Neural cell (in vitro differentiated cells): ENCODE data around the gene LIG4. TPM values are rescaled to one million over a fixed set of nuclear protein-coding genes. Genes with fewer than 3 reads are reported as not detected.

Source experiments
- H2AFZ ChIP-seq: fragments of 200-600, 300-800 bp; sonication (generic), shearing (Covaris generic); 2 replicates; pipeline ENCODE4 v1.6.0; 2014; ENCODE audit warnings: low read depth, mild to moderate bottlenecking, antibody characterized with exemption, low read length, moderate library complexity
- H3F3A ChIP-seq: fragments of 200-600 bp; shearing (Covaris generic); 2 replicates; pipeline ENCODE4 v1.6.1; 2016; ENCODE audit warnings: mild to moderate bottlenecking, moderate library complexity, mixed read lengths, antibody characterized with exemption, low read length; ENCODE audit not compliant: insufficient read depth, poor library complexity, severe bottlenecking
- H3K27ac ChIP-seq: fragments of 200-600, 300-800 bp; sonication (generic), shearing (Covaris generic); 2 replicates; pipeline ENCODE4 v1.5.1; 2014; ENCODE audit warnings: mild to moderate bottlenecking, low read length, moderate library complexity
- H3K27me3 ChIP-seq: fragments of 300-800, 200-600 bp; sonication (generic), shearing (Covaris generic); 2 replicates; pipeline ENCODE4 v1.6.0; 2014; ENCODE audit warnings: mild to moderate bottlenecking, low read depth, low read length, moderate library complexity; ENCODE audit not compliant: insufficient read depth
- H3K36me3 ChIP-seq: fragments of 300-800, 200-600 bp; sonication (generic), shearing (Covaris generic); 2 replicates; pipeline ENCODE4 v1.5.1; 2014; ENCODE audit warnings: mild to moderate bottlenecking, antibody characterized with exemption, low read length, moderate library complexity; ENCODE audit not compliant: insufficient read depth
- H3K4me2 ChIP-seq: fragments of 300-800, 200-600 bp; sonication (generic), shearing (Covaris generic); 2 replicates; pipeline ENCODE4 v1.6.0; 2014; ENCODE audit warnings: mild to moderate bottlenecking, low read length
- H3K4me3 ChIP-seq: fragments of 300-800, 200-600 bp; sonication (generic), shearing (Covaris generic); 2 replicates; pipeline ENCODE4 v1.5.1; 2014; ENCODE audit warnings: mild to moderate bottlenecking, low read length, moderate library complexity
- H3K79me2 ChIP-seq: fragments of 200-600 bp; shearing (Covaris generic); replicated peaks from 2 replicates; pipeline ENCODE4 v1.6.0; 2014; ENCODE audit warnings: mild to moderate bottlenecking, low read length, moderate library complexity; ENCODE audit not compliant: insufficient read depth
- H3K9ac ChIP-seq: fragments of 300-800, 200-600 bp; sonication (generic), shearing (Covaris generic); 2 replicates; pipeline ENCODE4 v1.6.1; 2016; ENCODE audit warnings: mild to moderate bottlenecking, low read length, mixed read lengths
- H3K9me2 ChIP-seq: fragments of 200-600 bp; shearing (Covaris generic); 2 replicates; pipeline ENCODE4 v1.6.1; 2016; ENCODE audit warnings: mild to moderate bottlenecking, low read length, mixed read lengths; ENCODE audit not compliant: insufficient read depth
- H3K9me3 ChIP-seq: fragments of 200-600, 300-800 bp; sonication (generic), shearing (Covaris generic); 2 replicates; pipeline ENCODE4 v1.6.1; 2016; ENCODE audit warnings: mild to moderate bottlenecking, mixed run types, low read length, moderate library complexity, mixed read lengths
- H4K20me1 ChIP-seq: fragments of 200-600 bp; shearing (Covaris generic); 2 replicates; pipeline ENCODE4 v1.6.1; 2016; ENCODE audit warnings: mild to moderate bottlenecking, mixed run types; ENCODE audit not compliant: insufficient read depth
- CTCF ChIP-seq: fragments of 450-650 bp; IDR thresholded peaks from 2 replicates; pipeline ENCODE4 v1.5.1; 2014; ENCODE audit warnings: antibody characterized with exemption, mild to moderate bottlenecking, moderate library complexity; ENCODE audit not compliant: poor library complexity, severe bottlenecking
- EZH2 ChIP-seq: fragments of 200-600, 300-800 bp; shearing (Covaris generic), sonication (generic); IDR thresholded peaks from 2 replicates; pipeline ENCODE4 v1.6.1; 2014; ENCODE audit warnings: antibody characterized with exemption, low read length, borderline replicate concordance, mild to moderate bottlenecking; ENCODE audit not compliant: insufficient read depth, poor library complexity, severe bottlenecking
- MXI1 ChIP-seq: fragments of 450-650 bp; conservative IDR thresholded peaks from 2 replicates; pipeline ENCODE4 v1.6.1; 2014; ENCODE audit warnings: antibody characterized with exemption, mild to moderate bottlenecking; ENCODE audit not compliant: poor library complexity, severe bottlenecking
- POLR2AphosphoS5 ChIP-seq: IDR thresholded peaks from 2 replicates; pipeline ENCODE4 v1.6.1; 2012
- RAD21 ChIP-seq: fragments of 450-650 bp; conservative IDR thresholded peaks from 2 replicates; pipeline ENCODE4 v1.6.1; 2014; ENCODE audit warnings: antibody characterized with exemption, mild to moderate bottlenecking, moderate library complexity
- REST ChIP-seq: IDR thresholded peaks from 2 replicates; pipeline ENCODE4 v1.6.1; 2012; ENCODE audit warnings: borderline replicate concordance
- SMC3 ChIP-seq: fragments of 450-650 bp; conservative IDR thresholded peaks from 2 replicates; pipeline ENCODE4 v1.6.1; 2014; ENCODE audit warnings: antibody characterized with exemption, mild to moderate bottlenecking, moderate library complexity; ENCODE audit not compliant: poor library complexity
- polyA plus RNA-seq: library from polyadenylated mRNA; depleted of rRNA; stranded (reverse); fragments of >200 nt; gene quantifications from 2 replicates; pipeline ENCODE4 v1.2.3, GENCODE V29; 2014

Gene LIG4
- polyA plus RNA-seq, 1 donor from 2014 or later, result 28.8 TPM

- H3K79me2 ChIP-seq, result no peaks in the 10 kb centered on the region
- no peak overlapping the region for H3K4me2 ChIP-seq
- H3F3A ChIP-seq, result no peaks in the 10 kb centered on the region
- no peaks in the 10 kb centered on the region for H4K20me1 ChIP-seq
- no peak overlapping the region for H3K9ac ChIP-seq
- H3K4me3 ChIP-seq, result no peak overlapping the region
- TF ChIP-seq REST (no peak), POLR2AphosphoS5 (no peak), SMC3 (no peak), RAD21 (no peak), MXI1 (no peak)
- no peaks in the 10 kb centered on the region for H3K9me2 ChIP-seq
- H3K9me3 ChIP-seq, result no peaks in the 10 kb centered on the region
- no peaks in the 10 kb centered on the region for H3K36me3 ChIP-seq
- no peak overlapping the region for H3K27ac ChIP-seq
- H2AFZ ChIP-seq, result no peak overlapping the region
- no peaks in the 10 kb centered on the region for H3K27me3 ChIP-seq
Measured at GRCh38 chr13:108193806-108194205, 21.5 kb downstream of the LIG4 start.

GRCh38 chr13:108190897-108191296 lies 24.4 kb downstream of the LIG4 start:
- H3K4me2 ChIP-seq, result no peak overlapping the region
- no peaks in the 10 kb centered on the region for H3K9me2 ChIP-seq
- H3K27ac ChIP-seq, result no peak overlapping the region
- no peaks in the 10 kb centered on the region for H4K20me1 ChIP-seq
- no peak overlapping the region for H3K4me3 ChIP-seq
- no peaks in the 10 kb centered on the region for H3K36me3 ChIP-seq
- no peaks in the 10 kb centered on the region for H3K9me3 ChIP-seq
- H3K27me3 ChIP-seq, result no peaks in the 10 kb centered on the region
- H2AFZ ChIP-seq, result no peak overlapping the region
- H3K79me2 ChIP-seq, result no peaks in the 10 kb centered on the region
- H3K9ac ChIP-seq, result no peak overlapping the region
- no peaks in the 10 kb centered on the region for H3F3A ChIP-seq
- no peak for TF ChIP-seq EZH2

- Histone ChIP-seq H3K79me2 (no peaks in the 10 kb centered on the region), H3K36me3 (no peaks in the 10 kb centered on the region), H3K27me3 (no peaks in the 10 kb centered on the region), H4K20me1 (no peaks in the 10 kb centered on the region), H2AFZ (no peak overlapping the region), H3K9ac (no peak overlapping the region), H3K9me3 (no peaks in the 10 kb centered on the region), H3F3A (no peaks in the 10 kb centered on the region), H3K9me2 (no peaks in the 10 kb centered on the region), H3K27ac (no peak overlapping the region), H3K4me3 (no peak overlapping the region), H3K4me2 (no peak overlapping the region)
- TF ChIP-seq POLR2AphosphoS5 (no peak), REST (no peak), EZH2 (no peak), CTCF (no peak), RAD21 (no peak), SMC3 (no peak)
Measured at GRCh38 chr13:108188260-108188659, 27.1 kb downstream of the LIG4 start.
